Endothelial cell (in vitro differentiated cells): ENCODE results near the gene SLC22A12. TPM values are rescaled to one million over a fixed set of nuclear protein-coding genes. Genes with fewer than 3 reads are reported as not detected.

Experiments used
- DNase-seq: peaks from one replicate; pipeline ENCODE4 v3.0.0; 2021; ENCODE audit warnings: low spot score
- H3K27ac Mint-ChIP-seq: one replicate; pipeline ENCODE4 v1.8.0; 2021; ENCODE audit warnings: mixed read lengths, inconsistent platforms; ENCODE audit not compliant: unreplicated experiment
- H3K27me3 Mint-ChIP-seq: one replicate; pipeline ENCODE4 v1.8.0; 2021; ENCODE audit warnings: mild to moderate bottlenecking, moderate library complexity, mixed read lengths, inconsistent platforms; ENCODE audit not compliant: unreplicated experiment
- H3K36me3 Mint-ChIP-seq: one replicate; pipeline ENCODE4 v1.8.0; 2021; ENCODE audit warnings: mild to moderate bottlenecking, low read depth, mixed read lengths, inconsistent platforms; ENCODE audit not compliant: unreplicated experiment
- H3K4me1 Mint-ChIP-seq: one replicate; pipeline ENCODE4 v1.8.0; 2021; ENCODE audit warnings: mild to moderate bottlenecking, mixed read lengths, inconsistent platforms; ENCODE audit not compliant: unreplicated experiment
- H3K4me3 Mint-ChIP-seq: one replicate; pipeline ENCODE4 v1.8.0; 2021; ENCODE audit warnings: mild to moderate bottlenecking, mixed read lengths, inconsistent platforms; ENCODE audit not compliant: unreplicated experiment
- H3K9me3 Mint-ChIP-seq: one replicate; pipeline ENCODE4 v1.8.0; 2021; ENCODE audit warnings: mixed read lengths, inconsistent platforms; ENCODE audit not compliant: unreplicated experiment
- CTCF ChIP-seq: fragments of 200-600 bp; sonication (generic); IDR thresholded peaks from one replicate; pipeline ENCODE4 v1.5.0; 2021; ENCODE audit warnings: antibody characterized with exemption; ENCODE audit not compliant: unreplicated experiment
- total RNA-seq: library from RNA; stranded (reverse); fragmentation: NEBNext Ultra II Directional; extraction: Animal tissue kit (Norgen Biotek cat#: 25700); gene quantifications from one replicate; pipeline ENCODE4 v1.2.1, GENCODE V29; 2021; ENCODE audit not compliant: unreplicated experiment

The SLC22A12 gene
- total RNA-seq, 1 donor from 2014 or later: not detected

GRCh38 chr11:64641596-64642417, 50.8 kb downstream of the SLC22A12 start:
- no peak for TF ChIP-seq CTCF
- no peak overlapping the region for H3K4me3 Mint-ChIP-seq
- no peak for DNase-seq
- peaks cover 5% of the 10 kb centered on the region for H3K4me1 Mint-ChIP-seq
- H3K27ac Mint-ChIP-seq: no peak overlapping the region
- H3K27me3 Mint-ChIP-seq: peaks cover 8% of the 10 kb centered on the region
- peaks cover 4% of the 10 kb centered on the region for H3K36me3 Mint-ChIP-seq
- H3K9me3 Mint-ChIP-seq: no peaks in the 10 kb centered on the region

- peaks cover 8% of the 10 kb centered on the region for H3K27me3 Mint-ChIP-seq
Observed at GRCh38 chr11:64642418-64642735, 51.4 kb downstream of the SLC22A12 start.

GRCh38 chr11:64642871-64643255, 51.8 kb downstream of the SLC22A12 start:
- no peak for TF ChIP-seq CTCF
- H3K4me1 Mint-ChIP-seq: peaks cover 5% of the 10 kb centered on the region
- H3K9me3 Mint-ChIP-seq: no peaks in the 10 kb centered on the region
- H3K27ac Mint-ChIP-seq: no peak overlapping the region
- H3K27me3 Mint-ChIP-seq: peaks cover 8% of the 10 kb centered on the region
- H3K4me3 Mint-ChIP-seq: no peak overlapping the region
- H3K36me3 Mint-ChIP-seq: peaks cover 4% of the 10 kb centered on the region
- DNase-seq: no peak

More at GRCh38 chr11:64642418-64642735, 51.4 kb downstream of the SLC22A12 start:
- H3K27ac Mint-ChIP-seq: no peak overlapping the region
- no peak overlapping the region for H3K4me3 Mint-ChIP-seq
- no peak for TF ChIP-seq CTCF
- no peak for DNase-seq
- H3K36me3 Mint-ChIP-seq: peaks cover 4% of the 10 kb centered on the region
- H3K9me3 Mint-ChIP-seq: no peaks in the 10 kb centered on the region
- peaks cover 5% of the 10 kb centered on the region for H3K4me1 Mint-ChIP-seq

- no peak for DNase-seq
- Mint-ChIP-seq H3K4me1 (peaks cover 5% of the 10 kb centered on the region), H3K9me3 (no peaks in the 10 kb centered on the region), H3K27ac (no peak overlapping the region), H3K27me3 (peaks cover 8% of the 10 kb centered on the region), H3K4me3 (no peak overlapping the region), H3K36me3 (peaks cover 4% of the 10 kb centered on the region)
- no peak for TF ChIP-seq CTCF
Observed at GRCh38 chr11:64643256-64643881, 52.3 kb downstream of the SLC22A12 start.
